Fibroblast of the aortic adventitia (primary cell): ENCODE measurements around the gene VTCN1. TPM values are rescaled to one million over a fixed set of nuclear protein-coding genes. Genes with fewer than 3 reads are reported as not detected.
"Not testable (repeated sequence)": the region's sequence is repeated elsewhere in the genome, so short reads cannot be mapped to it uniquely, and the experiment has no call there.

Experiments used
- DNase-seq: peaks from one replicate; pipeline ENCODE4 v3.0.0-alpha.2; 2010; ENCODE audit warnings: low read depth
- H3K4me3 ChIP-seq: 2 replicates; pipeline ENCODE4 v1.5.1; 2011; ENCODE audit warnings: low read depth, mild to moderate bottlenecking, control low read depth, low read length, moderate library complexity
- total RNA-seq: library from RNA; depleted of rRNA; stranded (reverse); fragments of >200 nt; gene quantifications from 2 replicates; pipeline ENCODE4 v1.2.3, GENCODE V29; 2012; ENCODE audit warnings: low replicate concordance
- TF ChIP-seq, protein P1 (sequence below): IDR thresholded peaks from 2 replicates; pipeline ENCODE4 v1.5.1; 2011; ENCODE audit warnings: mild to moderate bottlenecking, low read length, control low read depth, inconsistent platforms; ENCODE audit not compliant: insufficient read depth

Gene VTCN1
- total RNA-seq, 1 donor = not detected

GRCh38 chr1:117171900-117172511 is 38.7 kb downstream of the VTCN1 start:
- peak; percentile 61 for DNase-seq
- TF ChIP-seq, protein P1, sequence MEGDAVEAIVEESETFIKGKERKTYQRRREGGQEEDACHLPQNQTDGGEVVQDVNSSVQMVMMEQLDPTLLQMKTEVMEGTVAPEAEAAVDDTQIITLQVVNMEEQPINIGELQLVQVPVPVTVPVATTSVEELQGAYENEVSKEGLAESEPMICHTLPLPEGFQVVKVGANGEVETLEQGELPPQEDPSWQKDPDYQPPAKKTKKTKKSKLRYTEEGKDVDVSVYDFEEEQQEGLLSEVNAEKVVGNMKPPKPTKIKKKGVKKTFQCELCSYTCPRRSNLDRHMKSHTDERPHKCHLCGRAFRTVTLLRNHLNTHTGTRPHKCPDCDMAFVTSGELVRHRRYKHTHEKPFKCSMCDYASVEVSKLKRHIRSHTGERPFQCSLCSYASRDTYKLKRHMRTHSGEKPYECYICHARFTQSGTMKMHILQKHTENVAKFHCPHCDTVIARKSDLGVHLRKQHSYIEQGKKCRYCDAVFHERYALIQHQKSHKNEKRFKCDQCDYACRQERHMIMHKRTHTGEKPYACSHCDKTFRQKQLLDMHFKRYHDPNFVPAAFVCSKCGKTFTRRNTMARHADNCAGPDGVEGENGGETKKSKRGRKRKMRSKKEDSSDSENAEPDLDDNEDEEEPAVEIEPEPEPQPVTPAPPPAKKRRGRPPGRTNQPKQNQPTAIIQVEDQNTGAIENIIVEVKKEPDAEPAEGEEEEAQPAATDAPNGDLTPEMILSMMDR = no peak
- H3K4me3 ChIP-seq = no peak overlapping the region

GRCh38 chr1:117169871-117170596 is 40.7 kb downstream of the VTCN1 start:
- H3K4me3 ChIP-seq = no peak overlapping the region
- TF ChIP-seq, protein P1 = no peak
- DNase-seq = no peak

DNA sequence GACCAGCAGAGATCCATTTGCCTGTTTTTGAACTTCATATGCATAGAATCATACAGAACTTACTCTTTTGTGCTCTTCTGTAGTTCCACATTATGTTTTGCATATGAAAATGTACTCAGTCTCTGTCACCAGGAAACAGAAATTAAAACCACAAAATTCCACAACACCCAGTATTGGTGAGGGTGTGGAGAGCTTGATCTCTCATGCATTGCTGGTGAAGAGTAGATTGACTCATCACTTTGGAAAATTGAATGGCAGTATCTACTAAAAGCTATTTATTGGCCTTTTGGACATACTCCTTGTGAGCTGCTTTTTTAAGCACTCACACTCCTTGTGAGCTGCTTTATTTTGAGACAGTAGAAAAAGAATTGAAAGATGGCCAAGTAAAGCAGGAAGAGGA is 43.3 kb downstream of the VTCN1 start:
- no peak for DNase-seq
- no peak overlapping the region for H3K4me3 ChIP-seq
- TF ChIP-seq, protein P1 = no peak

DNA sequence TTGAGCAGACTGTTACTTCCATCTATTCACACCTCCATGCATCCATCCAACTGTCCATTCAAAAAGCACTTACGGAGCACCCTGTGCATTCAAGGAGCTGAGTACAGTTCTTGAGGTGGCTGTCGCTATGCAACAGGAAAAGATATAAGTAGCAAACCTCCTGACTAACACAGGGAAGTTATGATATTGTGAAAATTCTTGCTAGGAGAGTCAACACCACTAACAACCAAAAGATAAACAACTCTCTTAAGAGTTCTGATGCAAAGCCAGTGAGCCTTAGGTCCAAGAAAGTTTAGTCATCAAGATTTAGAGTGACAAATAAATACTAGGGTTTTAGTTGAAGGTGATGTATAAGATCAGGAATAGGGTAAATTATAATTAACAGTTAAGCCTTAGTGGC is 44.7 kb downstream of the VTCN1 start:
- peak; percentile 63 for DNase-seq
- TF ChIP-seq, protein P1 = no peak

GRCh38 chr1:117164209-117164608 is 46.5 kb downstream of the VTCN1 start:
- no peak overlapping the region for H3K4me3 ChIP-seq
- TF ChIP-seq, protein P1 = no peak
- DNase-seq = no peak

More for the DNA sequence above, 44.7 kb downstream of the VTCN1 start:
- H3K4me3 ChIP-seq = no peak overlapping the region

DNA sequence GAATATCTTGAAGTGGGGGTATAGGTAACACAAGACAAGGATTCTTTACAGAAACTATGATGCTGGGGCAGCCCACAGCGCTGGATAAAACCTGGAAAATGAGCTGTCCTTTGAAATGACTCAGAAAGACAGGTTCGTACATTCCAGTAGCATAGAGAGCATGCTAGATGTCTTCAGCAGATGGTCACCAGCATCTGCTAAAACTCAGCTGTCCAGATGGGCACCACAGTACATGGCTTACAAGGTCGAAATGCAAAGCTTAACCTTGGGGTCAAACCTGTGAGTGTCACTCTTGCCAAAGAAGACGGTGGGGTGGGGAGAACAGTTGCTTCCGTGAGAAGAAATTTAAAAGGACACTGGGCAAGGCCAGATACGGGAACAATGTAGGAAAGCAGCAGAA is 47.9 kb downstream of the VTCN1 start:
- TF ChIP-seq, protein P1 = no peak
- DNase-seq = no peak
- H3K4me3 ChIP-seq = no peak overlapping the region

DNA sequence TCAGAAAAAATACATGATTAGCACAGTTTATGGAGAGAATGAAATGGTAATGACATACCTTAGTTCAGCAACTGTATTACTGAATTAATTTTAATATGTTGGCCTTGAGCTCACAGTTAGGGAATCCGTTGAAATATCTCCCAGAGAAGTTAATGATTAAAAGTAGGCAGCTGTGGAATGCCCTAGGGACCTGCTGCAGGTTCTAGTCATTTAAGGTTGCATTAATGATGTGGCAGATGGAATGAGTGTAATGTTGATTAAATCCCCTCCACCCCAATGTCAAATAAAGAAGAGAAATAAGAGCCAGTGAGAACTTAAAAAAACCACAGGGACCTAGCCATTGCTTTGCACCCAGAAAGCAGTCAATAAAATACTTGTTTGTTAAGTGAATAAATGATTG is 48.8 kb downstream of the VTCN1 start:
- TF ChIP-seq, protein P1 = no peak
- H3K4me3 ChIP-seq = no peak overlapping the region
- DNase-seq = no peak

DNA sequence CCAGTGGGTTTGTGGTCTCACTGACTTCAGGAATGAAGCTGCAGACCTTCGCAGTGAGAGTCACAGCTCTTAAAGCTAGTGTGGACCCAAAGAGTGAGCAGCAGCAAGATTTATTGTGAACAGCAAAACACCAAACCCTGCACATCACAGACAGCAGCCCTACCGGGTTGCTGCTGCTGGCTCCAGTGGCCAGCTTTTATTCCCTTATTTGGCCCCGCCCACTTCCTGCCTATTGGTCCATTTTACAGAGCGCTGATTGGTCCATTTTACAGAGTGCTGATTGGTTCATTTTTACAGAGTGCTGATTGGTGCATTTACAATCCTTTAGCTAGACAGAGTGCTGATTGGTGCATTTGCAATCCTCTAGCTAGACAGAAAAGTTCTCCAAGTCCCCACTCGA is 59.4 kb downstream of the VTCN1 start:
- H3K4me3 ChIP-seq, DNase-seq: not testable (repeated sequence)
